Duodenal mucosa (tissue), 2 donors: ENCODE data around the gene ARGLU1.

Experiments used
- H3K27ac ChIP-seq: one replicate; pipeline ENCODE4 v1.7.0; 2013; ENCODE audit warnings: low read depth, low read length
- H3K27me3 ChIP-seq, 2 donors: one replicate each; pipeline ENCODE4 v1.7.0; 2013; ENCODE audit warnings: low read length in 2 of 2, control low read depth in 1 of 2; ENCODE audit not compliant: insufficient read depth in 2 of 2, control insufficient read depth in 1 of 2
- H3K36me3 ChIP-seq, 2 donors: one replicate each; pipeline ENCODE4 v1.7.0; 2013; ENCODE audit warnings: low read length in 2 of 2, control low read depth in 1 of 2; ENCODE audit not compliant: insufficient read depth in 2 of 2, control insufficient read depth in 1 of 2
- H3K4me1 ChIP-seq, 2 donors: one replicate each; pipeline ENCODE4 v1.7.0; 2013; ENCODE audit warnings: low read length in 2 of 2, control low read depth in 1 of 2; ENCODE audit not compliant: insufficient read depth in 2 of 2, control insufficient read depth in 1 of 2
- H3K4me3 ChIP-seq, 2 donors: one replicate each; pipeline ENCODE4 v1.7.0; 2013; ENCODE audit warnings: low read length in 2 of 2, low read depth in 1 of 2
- H3K9ac ChIP-seq, 2 donors: one replicate each; pipeline ENCODE4 v1.7.0; 2013; ENCODE audit warnings: low read length in 2 of 2, low read depth in 1 of 2
- H3K9me3 ChIP-seq, 2 donors: one replicate each; pipeline ENCODE4 v1.7.0; 2013; ENCODE audit warnings: low read length in 2 of 2, control low read depth in 1 of 2; ENCODE audit not compliant: control insufficient read depth in 1 of 2

The ARGLU1 gene

GRCh38 chr13:106567474-106568298 lies at the start of gene ARGLU1:
Gene ARGLU1, minus strand, starts transcription at chr13:106568137. Its CDS starts 218 bp downstream, at chr13:106567919.
- Histone ChIP-seq H3K27ac (peak within 1 kb of the TSS; percentile 96), H3K4me3 (peak within 1 kb of the TSS; percentile 85 to 87), H3K4me1 (peaks cover 40 to 44% of the 10 kb centered on the region in 2 donors), H3K27me3 (no peaks in the 10 kb centered on the region), H3K36me3 (no peaks in the 10 kb centered on the region), H3K9me3 (no peaks in the 10 kb centered on the region), H3K9ac (peak within 1 kb of the TSS; percentile 93 to 96)

- no peak overlapping the region for H3K27ac ChIP-seq
- no peak overlapping the region for H3K9ac ChIP-seq
- H3K4me3 ChIP-seq, result no peak overlapping the region
- no peaks in the 10 kb centered on the region for H3K9me3 ChIP-seq
- no peaks in the 10 kb centered on the region for H3K4me1 ChIP-seq
- H3K27me3 ChIP-seq, result no peaks in the 10 kb centered on the region
- no peaks in the 10 kb centered on the region for H3K36me3 ChIP-seq
These were observed 49.6 kb upstream of the ARGLU1 start for GRCh38 chr13:106617561-106617960.

- no peak overlapping the region for H3K9ac ChIP-seq
- no peaks in the 10 kb centered on the region for H3K36me3 ChIP-seq
- H3K27me3 ChIP-seq, result no peaks in the 10 kb centered on the region
- H3K9me3 ChIP-seq, result no peaks in the 10 kb centered on the region
- no peak overlapping the region for H3K4me3 ChIP-seq
- H3K4me1 ChIP-seq, result no peaks in the 10 kb centered on the region
- H3K27ac ChIP-seq, result no peak overlapping the region
These were observed 48.8 kb upstream of the ARGLU1 start for GRCh38 chr13:106616729-106617128.

- Histone ChIP-seq H3K36me3 (no peaks in the 10 kb centered on the region), H3K9me3 (no peaks in the 10 kb centered on the region), H3K27ac (no peak overlapping the region), H3K9ac (no peak overlapping the region), H3K27me3 (no peaks in the 10 kb centered on the region), H3K4me1 (no peaks in the 10 kb centered on the region), H3K4me3 (no peak overlapping the region)
These were observed 46.9 kb upstream of the ARGLU1 start for GRCh38 chr13:106614874-106615273.

GRCh38 chr13:106612688-106613087 lies 44.8 kb upstream of the ARGLU1 start:
- Histone ChIP-seq H3K36me3 (no peaks in the 10 kb centered on the region), H3K9ac (no peak overlapping the region), H3K9me3 (no peaks in the 10 kb centered on the region), H3K27ac (no peak overlapping the region), H3K27me3 (no peaks in the 10 kb centered on the region), H3K4me1 (no peaks in the 10 kb centered on the region), H3K4me3 (no peak overlapping the region)

GRCh38 chr13:106610486-106610885 lies 42.5 kb upstream of the ARGLU1 start:
- no peaks in the 10 kb centered on the region for H3K9me3 ChIP-seq
- no peaks in the 10 kb centered on the region for H3K27me3 ChIP-seq
- no peaks in the 10 kb centered on the region for H3K4me1 ChIP-seq
- no peak overlapping the region for H3K4me3 ChIP-seq
- no peaks in the 10 kb centered on the region for H3K36me3 ChIP-seq
- no peak overlapping the region for H3K27ac ChIP-seq
- no peak overlapping the region for H3K9ac ChIP-seq

GRCh38 chr13:106609116-106609515 lies 41.2 kb upstream of the ARGLU1 start:
- H3K27me3 ChIP-seq, result no peaks in the 10 kb centered on the region
- no peaks in the 10 kb centered on the region for H3K4me1 ChIP-seq
- no peak overlapping the region for H3K9ac ChIP-seq
- H3K9me3 ChIP-seq, result no peaks in the 10 kb centered on the region
- no peak overlapping the region for H3K27ac ChIP-seq
- no peaks in the 10 kb centered on the region for H3K36me3 ChIP-seq
- no peak overlapping the region for H3K4me3 ChIP-seq

GRCh38 chr13:106603546-106603945 lies 35.6 kb upstream of the ARGLU1 start:
- no peaks in the 10 kb centered on the region for H3K9me3 ChIP-seq
- no peaks in the 10 kb centered on the region for H3K36me3 ChIP-seq
- no peak overlapping the region for H3K9ac ChIP-seq
- H3K27me3 ChIP-seq, result no peaks in the 10 kb centered on the region
- no peak overlapping the region for H3K27ac ChIP-seq
- no peak overlapping the region for H3K4me3 ChIP-seq
- peaks cover 0 to 11% of the 10 kb centered on the region in 2 donors for H3K4me1 ChIP-seq

- Histone ChIP-seq H3K9me3 (no peaks in the 10 kb centered on the region), H3K27ac (no peak overlapping the region), H3K4me1 (peaks cover 0 to 11% of the 10 kb centered on the region in 2 donors), H3K9ac (no peak overlapping the region), H3K4me3 (no peak overlapping the region), H3K27me3 (no peaks in the 10 kb centered on the region), H3K36me3 (no peaks in the 10 kb centered on the region)
These were observed 34.2 kb upstream of the ARGLU1 start for GRCh38 chr13:106602178-106602577.

- Histone ChIP-seq H3K36me3 (no peaks in the 10 kb centered on the region), H3K27me3 (no peaks in the 10 kb centered on the region), H3K27ac (no peak overlapping the region), H3K9ac (no peak overlapping the region), H3K4me3 (no peak overlapping the region), H3K4me1 (peaks cover 2 to 11% of the 10 kb centered on the region in 2 donors), H3K9me3 (no peaks in the 10 kb centered on the region)
These were observed 33.6 kb upstream of the ARGLU1 start for GRCh38 chr13:106601489-106601888.
